Hepatocyte (in vitro differentiated cells): ENCODE data around the gene USP3. TPM values are rescaled to one million over a fixed set of nuclear protein-coding genes. Genes with fewer than 3 reads are reported as not detected.
"Not testable (repeated sequence)": the region's sequence is repeated elsewhere in the genome, so short reads cannot be mapped to it uniquely, and the experiment has no call there.

Source experiments
- DNase-seq: peaks from one replicate; pipeline ENCODE4 v3.0.0-alpha.2; 2016; ENCODE audit warnings: low spot score
- H2AFZ ChIP-seq: fragments of 200-600 bp; sonication (generic); 2 replicates; pipeline ENCODE4 v1.6.0; 2016; ENCODE audit warnings: antibody characterized with exemption, mild to moderate bottlenecking
- H3K27ac ChIP-seq: fragments of 200-600 bp; sonication (generic); 2 replicates; pipeline ENCODE4 v1.5.1; 2016; ENCODE audit warnings: mild to moderate bottlenecking
- H3K27me3 ChIP-seq: fragments of 200-600 bp; sonication (generic); 2 replicates; pipeline ENCODE4 v1.6.1; 2016
- H3K36me3 ChIP-seq: fragments of 200-600 bp; sonication (generic); replicated peaks from 2 replicates; pipeline ENCODE4 v1.5.1; 2016; ENCODE audit warnings: low read depth; ENCODE audit not compliant: insufficient read depth
- H3K4me1 ChIP-seq: fragments of 200-600 bp; sonication (generic); 2 replicates; pipeline ENCODE4 v1.5.1; 2016; ENCODE audit warnings: mild to moderate bottlenecking, moderate library complexity; ENCODE audit not compliant: insufficient read depth
- H3K4me2 ChIP-seq: fragments of 200-600 bp; sonication (generic); 2 replicates; pipeline ENCODE4 v1.6.0; 2016
- H3K4me3 ChIP-seq: fragments of 200-600 bp; sonication (generic); 2 replicates; pipeline ENCODE4 v1.5.1; 2016; ENCODE audit warnings: mild to moderate bottlenecking
- H3K79me2 ChIP-seq: fragments of 200-600 bp; sonication (generic); 2 replicates; pipeline ENCODE4 v1.6.0; 2017; ENCODE audit warnings: mild to moderate bottlenecking
- H3K9me2 ChIP-seq: fragments of 200-600 bp; sonication (generic); replicated peaks from 2 replicates; pipeline ENCODE4 v1.6.0; 2017; ENCODE audit warnings: mild to moderate bottlenecking; ENCODE audit not compliant: insufficient read depth
- H3K9me3 ChIP-seq: fragments of 200-600 bp; sonication (generic); 2 replicates; pipeline ENCODE4 v1.5.1; 2016; ENCODE audit warnings: low read depth, mild to moderate bottlenecking
- H4K20me1 ChIP-seq: fragments of 200-600 bp; sonication (generic); 2 replicates; pipeline ENCODE4 v1.6.0; 2016; ENCODE audit warnings: mild to moderate bottlenecking; ENCODE audit not compliant: insufficient read depth, poor library complexity, severe bottlenecking
- EZH2 ChIP-seq: fragments of 200-600 bp; sonication (generic); IDR thresholded peaks from 2 replicates; pipeline ENCODE4 v1.6.1; 2016; ENCODE audit warnings: antibody characterized with exemption, mild to moderate bottlenecking, borderline replicate concordance
- EZH2phosphoT487 ChIP-seq: fragments of 200-600 bp; sonication (generic); IDR thresholded peaks from one replicate; pipeline ENCODE4 v1.6.1; 2018; ENCODE audit warnings: antibody characterized with exemption, mild to moderate bottlenecking, low read depth, moderate library complexity; ENCODE audit not compliant: unreplicated experiment, severe bottlenecking
- WGBS: methylation state at CpG from one replicate; pipeline ENCODE4 v1.1.6; 2016; ENCODE audit warnings: low lambda C conversion rate; ENCODE audit errors: missing lambda C conversion rate; 5-methylcytosine and 5-hydroxymethylcytosine counted together
- polyA plus RNA-seq: library from polyadenylated mRNA; unstranded; fragments of >200 nt; fragmentation: Nextera tagmentation; extraction: Ambion mirVana; gene quantifications from 2 replicates; pipeline ENCODE4 v1.2.1, GENCODE V29; 2016
- total RNA-seq: library from RNA; depleted of rRNA; stranded (reverse); fragments of >200 nt; gene quantifications from 2 replicates; pipeline ENCODE4 v1.2.3, GENCODE V29; 2014
- TF ChIP-seq, protein P1 (sequence below): fragments of 200-600 bp; sonication (generic); IDR thresholded peaks from 2 replicates; pipeline ENCODE4 v1.5.1; 2016; ENCODE audit warnings: antibody characterized with exemption, mild to moderate bottlenecking; ENCODE audit not compliant: poor library complexity

The USP3 gene
- total and polyA plus RNA-seq, 2 experiments from 2014 or later: 30.5 to 61.2 TPM

- H3K4me2 ChIP-seq: no peak overlapping the region
- peaks cover 100% of the 10 kb centered on the region for H3K79me2 ChIP-seq
- no peak for DNase-seq
- H3K4me1 ChIP-seq: peaks cover 27% of the 10 kb centered on the region
- H4K20me1 ChIP-seq: peaks cover 71% of the 10 kb centered on the region
- no peaks in the 10 kb centered on the region for H3K9me2 ChIP-seq
- 98% methylated on average over 4 of the region's 4 CpGs for WGBS
- no peak overlapping the region for H3K4me3 ChIP-seq
- H3K27me3 ChIP-seq: no peaks in the 10 kb centered on the region
- H2AFZ ChIP-seq: no peak overlapping the region
- H3K27ac ChIP-seq: no peak overlapping the region
- no peaks in the 10 kb centered on the region for H3K36me3 ChIP-seq
- no peak for TF ChIP-seq EZH2phosphoT487
- no peak for TF ChIP-seq EZH2
- TF ChIP-seq, protein P1, sequence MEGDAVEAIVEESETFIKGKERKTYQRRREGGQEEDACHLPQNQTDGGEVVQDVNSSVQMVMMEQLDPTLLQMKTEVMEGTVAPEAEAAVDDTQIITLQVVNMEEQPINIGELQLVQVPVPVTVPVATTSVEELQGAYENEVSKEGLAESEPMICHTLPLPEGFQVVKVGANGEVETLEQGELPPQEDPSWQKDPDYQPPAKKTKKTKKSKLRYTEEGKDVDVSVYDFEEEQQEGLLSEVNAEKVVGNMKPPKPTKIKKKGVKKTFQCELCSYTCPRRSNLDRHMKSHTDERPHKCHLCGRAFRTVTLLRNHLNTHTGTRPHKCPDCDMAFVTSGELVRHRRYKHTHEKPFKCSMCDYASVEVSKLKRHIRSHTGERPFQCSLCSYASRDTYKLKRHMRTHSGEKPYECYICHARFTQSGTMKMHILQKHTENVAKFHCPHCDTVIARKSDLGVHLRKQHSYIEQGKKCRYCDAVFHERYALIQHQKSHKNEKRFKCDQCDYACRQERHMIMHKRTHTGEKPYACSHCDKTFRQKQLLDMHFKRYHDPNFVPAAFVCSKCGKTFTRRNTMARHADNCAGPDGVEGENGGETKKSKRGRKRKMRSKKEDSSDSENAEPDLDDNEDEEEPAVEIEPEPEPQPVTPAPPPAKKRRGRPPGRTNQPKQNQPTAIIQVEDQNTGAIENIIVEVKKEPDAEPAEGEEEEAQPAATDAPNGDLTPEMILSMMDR: no peak
- no peaks in the 10 kb centered on the region for H3K9me3 ChIP-seq
Measured at GRCh38 chr15:63519041-63519440, 14.6 kb downstream of the USP3 start.

GRCh38 chr15:63519548-63520178, 15.3 kb downstream of the USP3 start:
- no peak overlapping the region for H3K4me2 ChIP-seq
- no peaks in the 10 kb centered on the region for H3K9me2 ChIP-seq
- H3K4me3 ChIP-seq: no peak overlapping the region
- 97% methylated on average over 7 of the region's 7 CpGs for WGBS
- no peak overlapping the region for H2AFZ ChIP-seq
- H3K27ac ChIP-seq: no peak overlapping the region
- H3K27me3 ChIP-seq: no peaks in the 10 kb centered on the region
- H3K36me3 ChIP-seq: no peaks in the 10 kb centered on the region
- H4K20me1 ChIP-seq: peaks cover 74% of the 10 kb centered on the region
- DNase-seq: no peak
- no peak for TF ChIP-seq EZH2phosphoT487
- TF ChIP-seq EZH2: no peak
- TF ChIP-seq, protein P1: no peak
- H3K9me3 ChIP-seq: no peaks in the 10 kb centered on the region
- peaks cover 22% of the 10 kb centered on the region for H3K4me1 ChIP-seq
- H3K79me2 ChIP-seq: peaks cover 100% of the 10 kb centered on the region

DNA sequence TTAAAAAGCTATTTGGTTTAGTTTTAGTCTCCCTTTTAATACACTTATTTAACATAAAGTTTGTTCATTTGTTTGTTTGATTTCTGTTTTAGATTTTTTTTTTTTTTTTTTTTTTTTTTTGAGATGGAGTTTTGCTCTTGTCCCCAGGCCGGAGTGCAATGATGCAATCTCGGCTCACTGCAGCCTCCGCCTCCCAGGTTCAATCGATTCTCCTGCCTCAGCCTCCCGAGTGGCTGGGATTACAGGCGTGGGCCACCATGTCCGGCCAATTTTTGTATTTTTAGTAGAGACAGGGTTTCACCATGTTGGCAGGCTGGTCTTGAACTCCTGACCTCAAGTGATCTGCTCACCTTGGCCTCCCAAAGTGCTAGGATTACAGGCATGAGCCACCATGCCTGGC, 16.1 kb downstream of the USP3 start:
- not testable (repeated sequence) for H2AFZ ChIP-seq, H3K36me3 ChIP-seq, H3K27me3 ChIP-seq, H3K4me3 ChIP-seq, DNase-seq, H3K27ac ChIP-seq, H3K4me2 ChIP-seq, H3K9me2 ChIP-seq, H3K9me3 ChIP-seq
- H4K20me1 ChIP-seq: peaks cover 82% of the 10 kb centered on the region
- WGBS: 98% methylated on average over 7 of the region's 7 CpGs
- peaks cover 100% of the 10 kb centered on the region for H3K79me2 ChIP-seq
- peaks cover 17% of the 10 kb centered on the region for H3K4me1 ChIP-seq

- Histone ChIP-seq H3K4me1 (peaks cover 16% of the 10 kb centered on the region), H3K27me3 (no peaks in the 10 kb centered on the region), H3K9me3 (no peaks in the 10 kb centered on the region), H3K79me2 (peaks cover 100% of the 10 kb centered on the region), H3K27ac (no peak overlapping the region), H4K20me1 (peaks cover 81% of the 10 kb centered on the region), H3K9me2 (no peaks in the 10 kb centered on the region), H2AFZ (no peak overlapping the region), H3K4me3 (no peak overlapping the region), H3K36me3 (no peaks in the 10 kb centered on the region), H3K4me2 (no peak overlapping the region)
- TF ChIP-seq EZH2: no peak
- DNase-seq: no peak
- WGBS: 94% methylated on average over 3 of the region's 3 CpGs
Measured at GRCh38 chr15:63522225-63522578, 17.8 kb downstream of the USP3 start.
